Suprapubic skin (tissue), 4 donors: Measurements from ENCODE around the gene TACR1.

Source experiments
- CTCF ChIP-seq, 2 donors: fragments of 200-600 bp in 1 of 2; fragments of 450-650 bp in 1 of 2; sonication (generic) in 1 of 2; IDR thresholded peaks; one replicate each; pipeline ENCODE4 v1.5.1; 2016 to 2019; ENCODE audit warnings: antibody characterized with exemption in 2 of 2, mild to moderate bottlenecking in 1 of 2, moderate library complexity in 1 of 2
- EP300 ChIP-seq: sonication (generic); formaldehyde crosslinking; IDR thresholded peaks from one replicate; pipeline ENCODE4 v1.6.1; 2017; ENCODE audit warnings: antibody characterized with exemption
- POLR2A ChIP-seq, 2 donors: fragments of 450-650 bp; IDR thresholded peaks; one replicate each; pipeline ENCODE4 v1.6.1; 2017; ENCODE audit warnings: antibody characterized with exemption in 2 of 2, mild to moderate bottlenecking in 2 of 2, moderate library complexity in 2 of 2
- POLR2AphosphoS5 ChIP-seq, 3 donors: sonication (generic); formaldehyde crosslinking; IDR thresholded peaks; one replicate each; pipeline ENCODE4 v1.6.1; 2017; ENCODE audit warnings: antibody characterized with exemption in 3 of 3

DNA sequence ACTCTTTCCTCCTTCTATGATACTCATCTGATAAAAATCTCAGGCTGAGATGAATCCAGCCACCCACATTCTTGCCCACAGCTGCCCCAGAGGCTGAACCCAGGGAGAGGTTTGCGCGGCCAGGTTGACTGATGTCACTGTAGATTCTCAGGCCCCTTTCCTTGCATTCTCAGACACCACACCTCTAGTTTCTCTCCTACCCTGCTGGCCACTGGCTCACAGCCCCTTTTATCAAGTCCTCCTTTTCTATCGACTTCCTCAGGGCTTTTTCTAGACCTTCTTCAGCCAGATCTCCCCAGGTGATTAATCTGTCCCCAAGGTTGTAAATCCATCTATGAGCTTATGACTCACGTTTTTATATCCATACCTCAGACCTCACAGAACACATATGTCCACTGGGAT lies 99.8 kb downstream of the TACR1 start:
- no peak for TF ChIP-seq CTCF (IDR thresholded peaks at IDR 0.05)
- TF ChIP-seq POLR2A (IDR thresholded peaks at IDR 0.05): no peak
- TF ChIP-seq POLR2AphosphoS5 (IDR thresholded peaks at IDR 0.05): no peak
- TF ChIP-seq EP300: no peak
